ENCODE data around the gene CHPF2.

CHPF2 gene

DNA sequence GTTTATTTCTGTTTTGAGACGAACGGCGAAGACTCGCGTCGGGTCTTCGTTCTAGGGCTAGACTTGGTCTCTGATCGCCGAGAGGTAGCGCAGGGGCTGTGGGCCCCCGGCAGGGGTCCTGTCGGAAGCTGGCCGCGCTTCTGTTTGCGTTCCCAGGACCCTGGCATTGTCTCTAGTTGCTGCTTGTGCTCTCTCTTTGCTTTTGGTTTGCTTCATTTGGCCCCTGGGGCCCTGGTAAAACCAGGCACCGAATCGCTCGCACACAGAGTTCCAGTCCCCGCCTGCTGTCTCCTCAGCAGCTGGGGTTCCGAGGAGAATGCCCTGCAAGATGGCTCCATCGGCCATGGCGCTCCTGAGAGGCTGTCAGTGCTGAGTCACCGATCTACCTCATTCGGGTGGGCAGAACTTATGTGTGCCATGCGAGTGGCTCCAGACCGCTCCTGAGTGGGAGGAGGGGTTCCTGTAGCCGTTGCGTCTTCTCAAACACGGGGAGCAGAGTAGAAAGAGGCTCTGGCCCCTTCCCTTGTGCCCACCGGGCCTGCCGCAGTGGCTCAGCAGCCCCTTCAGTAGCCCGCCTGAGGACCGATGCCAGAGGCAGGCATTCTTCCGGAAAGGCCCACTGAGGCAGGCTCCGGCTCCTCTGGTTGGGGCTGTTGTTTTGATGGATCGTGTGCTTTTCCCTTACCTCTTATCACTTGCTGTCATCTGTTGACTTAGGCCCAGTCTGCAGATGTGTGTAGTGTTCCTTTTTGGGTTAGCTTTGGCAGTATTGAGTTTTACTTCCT is 826 bp downstream of the CHPF2 start:
- peak; percentile 53 to 71 for DNase-seq (ENCODE audit: low read depth in 2 of 2, low spot score in 1 of 2)

DNA sequence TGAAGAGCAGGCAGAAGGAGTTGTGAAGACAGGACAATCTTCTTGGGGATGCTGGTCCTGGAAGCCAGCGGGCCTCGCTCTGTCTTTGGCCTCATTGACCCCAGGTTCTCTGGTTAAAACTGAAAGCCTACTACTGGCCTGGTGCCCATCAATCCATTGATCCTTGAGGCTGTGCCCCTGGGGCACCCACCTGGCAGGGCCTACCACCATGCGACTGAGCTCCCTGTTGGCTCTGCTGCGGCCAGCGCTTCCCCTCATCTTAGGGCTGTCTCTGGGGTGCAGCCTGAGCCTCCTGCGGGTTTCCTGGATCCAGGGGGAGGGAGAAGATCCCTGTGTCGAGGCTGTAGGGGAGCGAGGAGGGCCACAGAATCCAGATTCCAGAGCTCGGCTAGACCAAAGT is 1.5 kb downstream of the CHPF2 start:
- DNase-seq (ENCODE audit: low read depth in 2 of 2, low spot score in 1 of 2), result no peak

DNA sequence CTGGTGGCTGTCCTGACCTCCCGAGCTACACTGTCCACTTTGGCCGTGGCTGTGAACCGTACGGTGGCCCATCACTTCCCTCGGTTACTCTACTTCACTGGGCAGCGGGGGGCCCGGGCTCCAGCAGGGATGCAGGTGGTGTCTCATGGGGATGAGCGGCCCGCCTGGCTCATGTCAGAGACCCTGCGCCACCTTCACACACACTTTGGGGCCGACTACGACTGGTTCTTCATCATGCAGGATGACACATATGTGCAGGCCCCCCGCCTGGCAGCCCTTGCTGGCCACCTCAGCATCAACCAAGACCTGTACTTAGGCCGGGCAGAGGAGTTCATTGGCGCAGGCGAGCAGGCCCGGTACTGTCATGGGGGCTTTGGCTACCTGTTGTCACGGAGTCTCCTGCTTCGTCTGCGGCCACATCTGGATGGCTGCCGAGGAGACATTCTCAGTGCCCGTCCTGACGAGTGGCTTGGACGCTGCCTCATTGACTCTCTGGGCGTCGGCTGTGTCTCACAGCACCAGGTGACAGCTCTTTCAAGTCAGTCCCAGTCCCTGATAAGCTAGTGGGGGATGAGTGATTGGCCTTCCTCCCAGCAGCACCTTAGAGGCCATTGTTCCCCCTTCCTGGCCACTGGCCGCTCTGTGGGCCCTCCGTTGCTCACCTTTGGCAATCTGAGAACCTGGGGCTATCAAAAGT is 3.0 kb downstream of the CHPF2 start:
- DNase-seq (ENCODE audit: low read depth in 2 of 2, low spot score in 1 of 2), result no peak

DNA sequence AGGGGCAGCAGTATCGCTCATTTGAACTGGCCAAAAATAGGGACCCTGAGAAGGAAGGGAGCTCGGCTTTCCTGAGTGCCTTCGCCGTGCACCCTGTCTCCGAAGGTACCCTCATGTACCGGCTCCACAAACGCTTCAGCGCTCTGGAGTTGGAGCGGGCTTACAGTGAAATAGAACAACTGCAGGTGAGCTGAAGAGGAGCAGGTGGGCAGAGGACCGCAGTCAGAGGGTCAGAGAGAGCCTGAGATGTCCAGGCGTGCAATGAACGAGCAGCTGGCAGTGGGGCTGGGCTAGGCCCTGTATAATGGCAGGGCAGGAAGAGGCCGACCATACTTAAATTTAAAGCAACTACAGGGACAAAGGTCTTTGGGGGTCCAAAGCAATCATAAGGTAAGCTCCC is 4.1 kb downstream of the CHPF2 start:
- DNase-seq (ENCODE audit: low read depth in 2 of 2, low spot score in 1 of 2), result no peak

DNA sequence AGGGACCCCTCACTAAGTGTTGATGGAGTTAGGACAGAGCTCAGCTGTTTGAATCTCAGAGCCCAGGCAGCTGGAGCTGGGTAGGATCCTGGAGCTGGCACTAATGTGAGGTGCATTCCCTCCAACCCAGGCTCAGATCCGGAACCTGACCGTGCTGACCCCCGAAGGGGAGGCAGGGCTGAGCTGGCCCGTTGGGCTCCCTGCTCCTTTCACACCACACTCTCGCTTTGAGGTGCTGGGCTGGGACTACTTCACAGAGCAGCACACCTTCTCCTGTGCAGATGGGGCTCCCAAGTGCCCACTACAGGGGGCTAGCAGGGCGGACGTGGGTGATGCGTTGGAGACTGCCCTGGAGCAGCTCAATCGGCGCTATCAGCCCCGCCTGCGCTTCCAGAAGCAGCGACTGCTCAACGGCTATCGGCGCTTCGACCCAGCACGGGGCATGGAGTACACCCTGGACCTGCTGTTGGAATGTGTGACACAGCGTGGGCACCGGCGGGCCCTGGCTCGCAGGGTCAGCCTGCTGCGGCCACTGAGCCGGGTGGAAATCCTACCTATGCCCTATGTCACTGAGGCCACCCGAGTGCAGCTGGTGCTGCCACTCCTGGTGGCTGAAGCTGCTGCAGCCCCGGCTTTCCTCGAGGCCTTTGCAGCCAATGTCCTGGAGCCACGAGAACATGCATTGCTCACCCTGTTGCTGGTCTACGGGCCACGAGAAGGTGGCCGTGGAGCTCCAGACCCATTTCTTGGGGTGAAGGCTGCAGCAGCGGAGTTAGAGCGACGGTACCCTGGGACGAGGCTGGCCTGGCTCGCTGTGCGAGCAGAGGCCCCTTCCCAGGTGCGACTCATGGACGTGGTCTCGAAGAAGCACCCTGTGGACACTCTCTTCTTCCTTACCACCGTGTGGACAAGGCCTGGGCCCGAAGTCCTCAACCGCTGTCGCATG is 5.2 kb downstream of the CHPF2 start:
- no peak for DNase-seq (ENCODE audit: low read depth in 2 of 2, low spot score in 1 of 2)

DNA sequence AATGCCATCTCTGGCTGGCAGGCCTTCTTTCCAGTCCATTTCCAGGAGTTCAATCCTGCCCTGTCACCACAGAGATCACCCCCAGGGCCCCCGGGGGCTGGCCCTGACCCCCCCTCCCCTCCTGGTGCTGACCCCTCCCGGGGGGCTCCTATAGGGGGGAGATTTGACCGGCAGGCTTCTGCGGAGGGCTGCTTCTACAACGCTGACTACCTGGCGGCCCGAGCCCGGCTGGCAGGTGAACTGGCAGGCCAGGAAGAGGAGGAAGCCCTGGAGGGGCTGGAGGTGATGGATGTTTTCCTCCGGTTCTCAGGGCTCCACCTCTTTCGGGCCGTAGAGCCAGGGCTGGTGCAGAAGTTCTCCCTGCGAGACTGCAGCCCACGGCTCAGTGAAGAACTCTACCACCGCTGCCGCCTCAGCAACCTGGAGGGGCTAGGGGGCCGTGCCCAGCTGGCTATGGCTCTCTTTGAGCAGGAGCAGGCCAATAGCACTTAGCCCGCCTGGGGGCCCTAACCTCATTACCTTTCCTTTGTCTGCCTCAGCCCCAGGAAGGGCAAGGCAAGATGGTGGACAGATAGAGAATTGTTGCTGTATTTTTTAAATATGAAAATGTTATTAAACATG is 6.0 kb downstream of the CHPF2 start:
- DNase-seq (ENCODE audit: low read depth in 2 of 2, low spot score in 1 of 2), result no peak

DNA sequence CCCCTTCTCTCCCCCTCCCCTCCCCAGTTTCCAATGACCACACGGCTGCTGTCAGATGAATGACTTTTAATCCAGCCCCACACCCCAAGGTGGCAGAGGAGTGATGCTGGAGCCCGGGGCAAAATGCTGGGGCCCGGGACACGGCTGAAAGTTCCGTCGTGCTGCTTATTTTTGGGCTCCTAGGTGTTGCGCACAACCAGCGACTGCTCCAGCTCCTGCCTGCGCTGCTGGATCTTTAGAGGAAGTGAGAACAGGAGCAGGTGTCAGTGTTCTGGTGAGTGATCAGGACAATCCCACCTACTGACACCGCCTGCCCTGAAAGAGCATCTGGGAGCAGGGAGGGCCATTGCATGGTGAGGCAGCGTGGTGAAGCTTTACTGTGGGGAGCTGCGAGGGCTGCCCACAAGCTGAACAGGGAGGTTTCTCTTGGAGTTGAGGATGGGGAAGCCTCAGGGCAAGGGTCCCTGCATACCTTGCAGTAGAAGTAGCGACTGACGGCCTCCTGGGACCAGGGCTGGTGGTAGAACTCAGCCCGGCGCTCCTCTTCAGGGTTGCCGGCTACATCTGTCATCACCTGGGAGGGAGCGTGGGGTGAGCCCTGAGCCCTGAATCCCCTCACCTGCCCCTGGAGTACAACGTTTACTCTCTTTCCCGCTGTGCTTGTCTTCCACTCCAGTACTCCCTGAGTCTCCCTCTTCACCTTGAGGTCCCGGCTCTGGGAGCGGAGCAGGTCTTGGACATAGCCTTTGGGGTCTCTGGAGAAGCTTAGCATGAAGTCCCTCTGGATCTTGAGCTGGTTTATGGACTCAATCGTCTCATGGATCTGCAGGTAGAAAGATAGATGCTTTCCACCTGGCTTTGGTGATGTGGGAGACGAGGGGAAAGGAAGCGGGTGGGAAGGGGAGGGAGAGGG is 6.9 kb downstream of the CHPF2 start:
- DNase-seq (ENCODE audit: low read depth in 2 of 2, low spot score in 1 of 2), result no peak

DNA sequence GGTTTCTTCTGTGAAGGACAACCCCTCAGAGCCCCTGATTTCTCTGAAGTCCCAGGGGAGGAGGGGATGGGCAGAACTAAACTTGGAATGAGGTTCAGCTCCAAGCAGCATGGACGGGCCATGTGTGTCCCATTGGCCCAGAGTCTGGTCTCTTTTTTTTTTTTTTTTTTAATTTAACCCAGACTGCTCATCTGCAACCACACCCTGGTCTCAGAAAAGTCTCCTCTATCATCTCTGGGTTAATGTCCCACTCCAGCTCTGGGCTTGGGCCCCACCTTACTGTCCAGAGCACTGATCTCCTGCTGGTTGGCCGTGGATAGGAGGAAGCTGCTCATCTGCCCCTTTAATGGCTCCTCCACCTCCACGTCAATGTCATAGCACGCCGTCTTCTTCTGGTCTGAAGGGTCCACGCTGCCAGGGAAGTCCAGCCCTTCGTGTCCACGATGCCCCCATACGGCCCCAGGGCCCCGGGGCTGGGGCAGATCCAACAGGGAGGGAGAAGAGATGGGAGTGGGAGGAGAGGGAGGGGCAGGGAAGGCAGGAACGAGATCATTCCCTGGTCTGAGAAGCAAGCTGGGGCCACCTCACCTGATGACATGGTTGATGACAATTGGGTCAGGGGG is 7.7 kb downstream of the CHPF2 start:
- no peak for DNase-seq (ENCODE audit: low read depth in 2 of 2, low spot score in 1 of 2)

DNA sequence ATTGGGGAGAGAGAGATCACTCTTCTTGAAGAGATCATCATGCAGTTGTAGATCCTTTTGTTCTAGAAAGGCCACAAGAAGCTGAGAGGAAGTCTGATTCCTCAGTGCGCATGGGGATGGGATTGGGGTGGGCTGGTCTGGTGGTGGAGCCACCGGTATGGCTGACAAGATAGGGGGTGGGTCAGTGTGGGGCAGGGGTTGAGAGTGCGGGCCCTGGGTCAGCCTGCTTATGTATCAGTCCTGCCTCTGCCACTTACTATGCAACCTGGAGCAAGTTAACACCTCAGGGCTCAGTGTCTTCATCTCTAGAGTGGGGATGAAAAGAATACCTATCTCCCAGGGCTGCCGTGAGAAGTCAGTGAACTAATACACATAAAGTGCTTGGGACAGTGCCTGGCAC is 8.3 kb downstream of the CHPF2 start:
- no peak for DNase-seq (ENCODE audit: low read depth in 2 of 2, low spot score in 1 of 2)

DNA sequence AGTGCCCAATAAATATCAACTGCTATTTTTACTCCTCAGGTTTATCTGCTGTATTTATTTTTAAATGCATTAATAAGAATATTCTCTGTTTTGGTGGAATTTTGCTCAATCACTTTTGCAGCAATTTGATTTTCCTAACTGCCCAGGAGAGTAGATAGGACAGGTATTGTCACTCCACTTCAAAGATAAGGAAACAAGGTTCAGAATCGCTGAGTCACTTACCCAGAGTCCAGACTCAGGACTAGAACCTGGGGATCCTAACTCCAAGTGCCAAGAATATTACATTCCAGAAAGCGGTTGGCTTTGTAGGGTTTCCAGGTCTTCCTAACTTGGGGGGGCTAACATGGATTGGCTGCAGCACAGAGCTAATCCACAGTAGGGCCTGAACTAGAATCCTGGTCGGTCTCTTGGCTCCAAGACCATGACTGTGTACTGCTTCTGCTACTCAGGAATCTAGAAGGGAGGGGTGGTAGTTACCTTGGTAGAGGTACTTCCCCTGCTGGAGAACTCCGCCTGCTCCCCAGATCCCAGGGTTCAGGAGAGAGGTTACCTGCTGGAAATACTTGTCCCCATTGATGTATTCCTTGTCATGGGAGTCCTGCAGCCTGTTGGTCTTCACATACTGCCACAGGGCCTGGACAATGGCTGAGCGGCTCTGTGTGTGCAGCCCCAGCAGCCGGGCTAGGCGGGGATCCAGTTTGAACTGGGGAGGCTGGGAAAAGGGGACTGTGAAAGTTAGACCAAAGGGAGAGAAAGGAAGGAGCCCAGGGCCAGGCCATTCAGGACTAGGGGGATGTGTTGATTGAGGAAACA is 8.9 kb downstream of the CHPF2 start:
- no peak for DNase-seq (ENCODE audit: low read depth in 2 of 2, low spot score in 1 of 2)

DNA sequence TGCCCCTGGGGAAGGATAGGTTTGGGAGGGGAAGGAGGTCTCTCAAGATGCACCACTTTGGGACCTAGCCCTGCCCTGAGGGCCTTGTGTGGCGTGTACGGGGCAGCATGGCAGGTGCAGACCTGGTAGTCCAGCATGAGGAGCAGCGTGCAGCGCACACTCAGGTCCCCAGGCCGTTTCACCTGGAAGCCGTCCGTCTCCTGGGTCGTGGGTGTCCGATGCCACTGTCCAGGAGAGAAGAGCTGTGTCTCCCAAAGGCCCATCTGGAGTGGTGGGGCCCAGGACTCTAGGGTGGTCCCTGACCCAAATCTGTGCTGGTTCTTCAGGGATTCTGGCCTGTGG is 9.4 kb downstream of the CHPF2 start:
- no peak for DNase-seq (ENCODE audit: low read depth in 2 of 2, low spot score in 1 of 2)

DNA sequence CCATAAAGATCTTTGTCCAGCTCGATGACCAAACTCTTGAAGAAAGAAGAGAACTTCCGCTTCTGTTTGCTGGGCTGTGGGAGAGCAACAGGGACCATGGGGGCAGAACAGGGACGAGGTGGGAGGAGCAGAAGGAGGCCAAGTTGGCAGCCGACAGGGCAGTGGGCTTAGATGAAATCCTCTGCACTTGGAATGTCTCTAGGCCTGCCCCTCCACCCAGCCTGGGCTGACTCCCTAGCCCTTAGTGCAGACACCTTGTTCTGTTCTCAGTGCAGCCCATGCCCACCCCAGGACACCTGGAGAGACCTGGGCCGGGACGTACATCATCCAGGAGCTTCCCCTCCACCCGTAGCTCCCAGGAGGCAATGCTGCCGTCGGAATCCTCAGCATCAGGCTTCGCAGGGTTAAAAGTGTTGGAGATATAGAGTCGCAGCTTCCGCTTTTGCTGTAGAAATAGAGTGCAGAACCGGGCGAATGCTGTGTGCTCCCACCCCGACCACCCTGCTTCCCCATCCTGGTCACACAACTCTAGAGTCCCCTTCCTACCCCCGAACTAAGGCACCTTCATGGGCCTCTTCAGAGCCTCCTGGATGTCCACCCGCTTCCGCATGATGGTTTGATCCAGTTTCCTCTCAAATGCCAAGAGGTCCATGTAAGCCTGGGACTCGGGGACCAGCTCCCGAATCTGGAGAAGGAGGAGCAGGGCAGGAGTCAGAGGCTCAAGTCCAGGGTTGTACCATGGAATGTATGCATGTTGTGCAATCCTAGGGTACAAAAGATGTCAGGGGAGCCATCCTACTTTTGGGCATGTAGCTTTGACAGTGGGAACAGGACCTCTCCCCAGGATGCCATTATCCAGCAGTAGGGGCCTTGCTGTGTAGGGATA is 10.1 kb downstream of the CHPF2 start:
- no peak for DNase-seq (ENCODE audit: low read depth in 2 of 2, low spot score in 1 of 2)

DNA sequence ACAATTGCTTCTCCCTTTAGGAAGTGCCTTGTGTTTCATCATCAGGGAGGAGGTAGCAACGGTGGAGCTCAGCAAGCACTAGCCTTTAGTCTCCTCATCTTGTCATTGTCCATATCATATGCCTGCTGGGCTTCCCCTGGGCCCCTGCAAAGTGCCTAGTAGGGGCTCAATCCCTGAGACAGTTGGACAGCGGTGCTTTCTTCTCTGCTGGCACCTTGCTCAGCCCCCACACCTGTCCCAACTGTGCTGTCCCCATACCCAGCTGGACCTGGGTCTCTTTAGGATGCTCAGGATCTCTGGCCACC is 10.7 kb downstream of the CHPF2 start:
- DNase-seq (ENCODE audit: low read depth in 2 of 2, low spot score in 1 of 2), result no peak

DNA sequence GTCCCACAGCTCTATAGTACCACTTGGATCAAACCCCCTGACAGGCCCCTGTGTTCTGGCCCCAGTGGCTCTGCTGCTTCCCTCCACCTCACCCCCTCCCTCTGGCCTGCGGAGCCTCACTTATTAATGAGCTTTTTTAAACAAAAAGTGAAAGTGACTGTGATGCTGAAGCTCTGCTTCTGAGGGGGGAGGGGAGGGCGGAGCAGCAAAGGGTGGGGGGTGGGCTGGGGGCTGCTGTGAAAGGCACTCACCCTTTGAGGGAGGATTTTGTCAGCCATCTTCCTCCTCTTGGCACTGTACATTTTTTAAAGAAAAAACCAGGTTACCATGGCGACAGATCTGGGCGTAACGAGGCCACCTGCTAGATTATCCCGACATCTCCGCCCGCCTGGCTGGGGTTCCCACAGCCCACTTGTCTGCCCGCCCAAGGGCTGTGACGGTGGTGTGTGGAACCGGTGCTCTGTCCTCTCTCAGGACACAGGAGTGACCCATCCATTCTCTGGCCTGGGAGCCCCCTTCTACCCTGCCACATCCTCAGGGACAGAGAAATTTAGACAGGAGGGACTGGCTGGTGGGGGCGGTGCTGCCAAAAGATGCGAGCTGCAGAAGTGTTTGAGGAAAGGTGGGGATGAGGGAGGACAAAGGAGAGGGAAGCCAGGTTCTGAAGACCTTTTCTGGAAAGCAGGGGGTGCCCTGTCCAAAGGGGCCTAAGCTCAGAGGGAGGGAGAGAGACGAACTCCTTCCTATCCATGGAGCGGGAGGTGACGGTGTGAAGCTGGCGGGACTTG is 11.3 kb downstream of the CHPF2 start:
- DNase-seq (ENCODE audit: low read depth in 2 of 2, low spot score in 1 of 2), result no peak

DNA sequence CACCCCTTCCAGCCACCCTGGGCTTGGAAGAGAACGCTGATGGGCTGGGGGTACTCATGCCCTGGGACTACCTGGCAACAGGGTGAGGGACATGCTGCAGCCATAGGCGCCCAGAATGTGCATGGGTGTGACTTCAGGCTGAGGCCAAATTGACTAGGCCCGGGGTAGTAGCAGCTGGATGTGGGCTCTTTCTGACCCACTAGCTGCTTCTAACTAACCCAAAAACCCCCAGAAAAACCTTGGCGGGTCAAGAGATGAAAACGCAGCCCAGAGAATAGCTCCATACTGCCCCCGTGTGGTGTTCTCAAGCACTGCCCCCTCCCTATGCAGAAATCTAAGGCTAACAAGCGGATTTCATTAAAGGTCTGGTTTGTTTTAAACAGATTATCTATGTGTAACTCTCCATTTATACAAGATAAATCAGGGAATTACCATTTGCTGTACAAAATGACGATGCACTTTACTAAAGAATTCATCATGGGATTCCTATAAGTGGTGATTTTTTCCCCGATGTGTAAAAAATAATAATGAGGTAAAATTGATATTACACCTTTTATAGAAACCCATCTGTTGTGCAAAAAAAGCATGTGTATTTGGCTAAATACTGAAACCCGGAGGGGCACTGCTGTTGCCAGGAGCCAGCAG is 12.0 kb downstream of the CHPF2 start:
- DNase-seq (ENCODE audit: low read depth in 2 of 2, low spot score in 1 of 2), result no peak

DNA sequence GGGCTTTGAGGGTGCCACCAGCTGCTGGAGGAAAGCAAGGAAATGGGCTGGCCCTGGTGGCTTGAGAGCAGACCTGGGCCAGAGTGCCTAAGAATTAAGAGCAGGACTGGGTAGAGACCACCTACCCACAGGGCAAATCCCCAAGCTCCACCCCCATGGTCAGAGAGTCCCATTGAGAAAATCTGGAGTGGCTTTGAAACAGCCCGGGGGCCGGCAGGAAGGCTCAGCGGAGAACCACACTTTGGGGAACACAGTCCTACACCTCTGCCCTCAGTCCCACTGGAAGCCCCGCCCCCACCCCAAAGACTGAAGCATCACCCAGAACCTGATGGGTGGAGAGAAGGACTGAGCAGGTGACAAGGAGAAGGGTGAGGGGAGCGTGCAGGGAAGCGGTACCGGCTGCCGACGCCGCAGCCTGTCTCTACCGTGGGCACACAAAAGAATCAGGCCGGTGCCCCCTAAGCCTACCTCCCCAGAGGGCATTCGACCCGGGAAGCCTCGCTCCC is 12.6 kb downstream of the CHPF2 start:
- no peak for DNase-seq (ENCODE audit: low read depth in 2 of 2, low spot score in 1 of 2)

Measured in stimulated activated CD8-positive, alpha-beta memory T cell treated with anti-CD3 and anti-CD28 coated beads, Interleukin-4, amount 100 ng/mL, for 4 hours (primary cell).